ENCODE results near the gene EPB41L1. TPM values are rescaled to one million over a fixed set of nuclear protein-coding genes. Genes with fewer than 3 reads are reported as not detected.

The EPB41L1 gene
- total RNA-seq, 1 experiment from 2014 or later = 129 TPM

- peaks cover 6% of the 10 kb centered on the region for H3K4me1 Mint-ChIP-seq (ENCODE audit: low read depth, unreplicated experiment)
- DNase-seq = no peak
- H3K4me3 Mint-ChIP-seq (ENCODE audit: unreplicated experiment) = no peak overlapping the region
- Histone ChIP-seq H3K4me3 (ENCODE audit: low read depth, low read length) (no peak overlapping the region), H3K36me3 (ENCODE audit: control insufficient read depth, insufficient read depth, low read length) (no peaks in the 10 kb centered on the region), H3K9me3 (no peaks in the 10 kb centered on the region), H3K27me3 (replicated peaks; ENCODE audit: control insufficient read depth, insufficient read depth, low read length) (no peaks in the 10 kb centered on the region), H3K4me1 (peaks cover 14% of the 10 kb centered on the region)
- H3K9me3 Mint-ChIP-seq (ENCODE audit: unreplicated experiment) = no peaks in the 10 kb centered on the region
- no peak for TF ChIP-seq CTCF (IDR thresholded peaks at IDR 0.05; ENCODE audit: insufficient read depth in 1 of 2, low read depth in 1 of 2, low read length in 1 of 2, severe bottlenecking in 1 of 2, unreplicated experiment in 1 of 2)
- ChIA-PET POLR2A (no interaction called here), CTCF (interaction anchor here (0.6 to 18.8 kb wide), 6 partner anchors 8 to 194 kb away, joined by 3 to 785 read pairs (median 4); partner anchors contain the start of gene SCAND1)
- no TSS peak for BruUV-seq (replicated peaks)
- intact Hi-C loops (cut with micrococcal nuclease; ENCODE audit: unreplicated experiment) = no loop called here
- H3K27me3 Mint-ChIP-seq (ENCODE audit: insufficient read depth, unreplicated experiment) = no peaks in the 10 kb centered on the region
- no peak overlapping the region for H3K27ac Mint-ChIP-seq (ENCODE audit: unreplicated experiment)
- H3K36me3 Mint-ChIP-seq (ENCODE audit: insufficient read depth, unreplicated experiment) = peaks cover 23% of the 10 kb centered on the region
These were observed 6.8 kb upstream of the EPB41L1 start for GRCh38 chr20:36147690-36148089.

GRCh38 chr20:36148439-36148838 lies 6.1 kb upstream of the EPB41L1 start:
- no peaks in the 10 kb centered on the region for H3K27me3 Mint-ChIP-seq (ENCODE audit: insufficient read depth, unreplicated experiment)
- BruUV-seq (replicated peaks) = no TSS peak
- no peak for DNase-seq
- peaks cover 6% of the 10 kb centered on the region for H3K4me1 Mint-ChIP-seq (ENCODE audit: low read depth, unreplicated experiment)
- H3K27me3 ChIP-seq (replicated peaks; ENCODE audit: control insufficient read depth, insufficient read depth, low read length) = no peaks in the 10 kb centered on the region
- ChIA-PET POLR2A (no interaction called here), CTCF (interaction anchor here (0.6 to 18.8 kb wide), 7 partner anchors 8 to 194 kb away, joined by 3 to 785 read pairs (median 4); partner anchors contain the start of gene SCAND1)
- intact Hi-C loops (cut with micrococcal nuclease; ENCODE audit: unreplicated experiment) = no loop called here
- TF ChIP-seq CTCF (IDR thresholded peaks at IDR 0.05; ENCODE audit: insufficient read depth in 1 of 2, low read depth in 1 of 2, low read length in 1 of 2, severe bottlenecking in 1 of 2, unreplicated experiment in 1 of 2) = no peak
- H3K36me3 Mint-ChIP-seq (ENCODE audit: insufficient read depth, unreplicated experiment) = peaks cover 23% of the 10 kb centered on the region
- H3K4me1 ChIP-seq = peaks cover 14% of the 10 kb centered on the region
- no peak overlapping the region for H3K27ac Mint-ChIP-seq (ENCODE audit: unreplicated experiment)
- H3K4me3 ChIP-seq (ENCODE audit: low read depth, low read length) = no peak overlapping the region
- H3K9me3 ChIP-seq = no peaks in the 10 kb centered on the region
- H3K36me3 ChIP-seq (ENCODE audit: control insufficient read depth, insufficient read depth, low read length) = no peaks in the 10 kb centered on the region
- H3K4me3 Mint-ChIP-seq (ENCODE audit: unreplicated experiment) = no peak overlapping the region
- H3K9me3 Mint-ChIP-seq (ENCODE audit: unreplicated experiment) = no peaks in the 10 kb centered on the region

GRCh38 chr20:36149012-36149411 lies 5.5 kb upstream of the EPB41L1 start:
- Mint-ChIP-seq H3K4me1 (ENCODE audit: low read depth, unreplicated experiment) (peaks cover 6% of the 10 kb centered on the region), H3K9me3 (ENCODE audit: unreplicated experiment) (no peaks in the 10 kb centered on the region), H3K36me3 (ENCODE audit: insufficient read depth, unreplicated experiment) (peaks cover 23% of the 10 kb centered on the region), H3K27ac (ENCODE audit: unreplicated experiment) (no peak overlapping the region), H3K27me3 (ENCODE audit: insufficient read depth, unreplicated experiment) (no peaks in the 10 kb centered on the region), H3K4me3 (ENCODE audit: unreplicated experiment) (no peak overlapping the region)
- BruUV-seq (replicated peaks) = no TSS peak
- intact Hi-C loops (cut with micrococcal nuclease; ENCODE audit: unreplicated experiment) = no loop called here
- Histone ChIP-seq H3K4me3 (ENCODE audit: low read depth, low read length) (no peak overlapping the region), H3K27me3 (replicated peaks; ENCODE audit: control insufficient read depth, insufficient read depth, low read length) (no peaks in the 10 kb centered on the region), H3K4me1 (peaks cover 14% of the 10 kb centered on the region), H3K9me3 (no peaks in the 10 kb centered on the region), H3K36me3 (ENCODE audit: control insufficient read depth, insufficient read depth, low read length) (no peaks in the 10 kb centered on the region)
- no peak for TF ChIP-seq CTCF (IDR thresholded peaks at IDR 0.05; ENCODE audit: insufficient read depth in 1 of 2, low read depth in 1 of 2, low read length in 1 of 2, severe bottlenecking in 1 of 2, unreplicated experiment in 1 of 2)
- DNase-seq = no peak
- ChIA-PET POLR2A (no interaction called here), CTCF (interaction anchor here (0.6 to 18.8 kb wide), 5 partner anchors 9 to 155 kb away, joined by 3 to 785 read pairs (median 4); no protein-coding TSS in a partner anchor)
